Adrenal gland (tissue), 5 donors: ENCODE measurements around the gene ABCA4.

Source experiments
- POLR2A ChIP-seq, 2 donors: fragments of 450-650 bp; IDR thresholded peaks; one replicate each; pipeline ENCODE4 v1.6.1; 2017; ENCODE audit warnings: antibody characterized with exemption in 2 of 2, mild to moderate bottlenecking in 2 of 2, moderate library complexity in 1 of 2
- TF ChIP-seq, protein P1 (sequence below), 6 experiments: fragments of 450-650 bp in 4 of 6; fragments of 200-600 bp in 2 of 6; sonication (generic) in 1 of 6; IDR thresholded peaks; 1 replicate in 5 of 6; 2 replicates in 1 of 6; pipeline versions ENCODE4 v1.5.1 to v1.8.0; 2016 to 2021; ENCODE audit warnings: antibody characterized with exemption in 6 of 6, mild to moderate bottlenecking in 2 of 6, moderate library complexity in 1 of 6
- donor health status: DM: no; HTN: no; CAD: no.

DNA sequence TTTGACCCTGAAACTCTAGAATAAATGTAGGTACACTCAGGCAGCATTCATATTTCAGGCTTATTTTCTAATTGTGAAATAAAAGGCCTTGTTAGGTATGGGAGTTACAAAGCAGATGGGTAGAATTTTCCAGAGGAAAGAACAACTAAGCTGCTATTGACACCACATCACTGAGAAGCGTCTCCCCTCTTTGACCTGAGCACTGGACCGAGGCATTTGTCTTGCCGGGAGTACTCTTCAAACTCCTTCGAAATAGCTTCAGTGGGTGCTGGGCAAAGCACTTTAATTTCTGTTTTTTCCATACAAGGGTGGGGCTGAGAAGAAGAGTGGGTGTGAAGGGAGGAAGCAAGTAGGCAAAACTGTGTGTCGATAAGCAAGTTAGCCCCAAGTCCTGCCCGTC, 36.4 kb downstream of the ABCA4 start:
- TF ChIP-seq POLR2A (IDR thresholded peaks at IDR 0.05): no peak
- TF ChIP-seq, protein P1, sequence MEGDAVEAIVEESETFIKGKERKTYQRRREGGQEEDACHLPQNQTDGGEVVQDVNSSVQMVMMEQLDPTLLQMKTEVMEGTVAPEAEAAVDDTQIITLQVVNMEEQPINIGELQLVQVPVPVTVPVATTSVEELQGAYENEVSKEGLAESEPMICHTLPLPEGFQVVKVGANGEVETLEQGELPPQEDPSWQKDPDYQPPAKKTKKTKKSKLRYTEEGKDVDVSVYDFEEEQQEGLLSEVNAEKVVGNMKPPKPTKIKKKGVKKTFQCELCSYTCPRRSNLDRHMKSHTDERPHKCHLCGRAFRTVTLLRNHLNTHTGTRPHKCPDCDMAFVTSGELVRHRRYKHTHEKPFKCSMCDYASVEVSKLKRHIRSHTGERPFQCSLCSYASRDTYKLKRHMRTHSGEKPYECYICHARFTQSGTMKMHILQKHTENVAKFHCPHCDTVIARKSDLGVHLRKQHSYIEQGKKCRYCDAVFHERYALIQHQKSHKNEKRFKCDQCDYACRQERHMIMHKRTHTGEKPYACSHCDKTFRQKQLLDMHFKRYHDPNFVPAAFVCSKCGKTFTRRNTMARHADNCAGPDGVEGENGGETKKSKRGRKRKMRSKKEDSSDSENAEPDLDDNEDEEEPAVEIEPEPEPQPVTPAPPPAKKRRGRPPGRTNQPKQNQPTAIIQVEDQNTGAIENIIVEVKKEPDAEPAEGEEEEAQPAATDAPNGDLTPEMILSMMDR (IDR thresholded peaks at IDR 0.05): no peak
